Measurements from ENCODE around the gene DAB2IP. TPM values are rescaled to one million over a fixed set of nuclear protein-coding genes. Genes with fewer than 3 reads are reported as not detected.

The DAB2IP gene
- total and polyA plus RNA-seq, 8 donors = 17.5 to 303 (median 45.6) TPM

DNA sequence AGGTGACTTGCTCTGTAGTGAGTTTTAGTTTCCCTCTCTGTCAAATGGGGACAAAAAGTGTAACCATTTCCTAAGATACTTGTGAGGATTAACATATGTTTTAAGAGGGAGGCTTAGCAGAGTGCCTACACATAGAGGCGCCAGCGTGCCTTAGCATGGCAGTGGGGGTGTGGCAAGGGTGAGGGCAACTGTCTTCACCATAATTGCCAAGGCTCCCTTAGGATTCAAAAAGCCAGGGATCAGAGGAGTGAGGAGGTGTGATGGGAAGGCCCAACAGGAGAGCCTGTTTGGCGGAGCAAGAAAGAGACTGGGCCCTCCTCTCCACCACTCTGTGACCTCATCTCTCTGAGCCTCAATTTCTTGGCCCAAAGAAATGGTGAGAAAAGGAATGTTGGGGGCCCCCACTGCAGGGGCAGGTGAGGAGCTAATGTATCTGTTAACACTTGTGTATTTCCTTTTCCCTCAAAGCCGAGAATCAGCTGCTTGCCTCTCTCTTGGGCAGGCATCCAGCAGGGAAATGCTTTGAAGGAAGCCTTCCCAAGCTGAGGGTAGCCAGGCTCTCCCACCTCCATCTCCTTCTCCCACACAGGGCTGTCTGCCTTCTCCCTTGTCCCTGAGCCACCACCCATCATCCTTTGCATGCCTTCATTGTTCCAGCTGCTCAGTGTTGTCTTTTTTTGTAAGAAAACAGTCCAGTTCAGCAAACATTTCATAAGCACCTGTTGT, 76.0 kb downstream of the DAB2IP start:
- H3K27ac ChIP-seq = peak overlapping the region in 3 of 5 donors; percentile 24 to 90 (median 82)
- no peaks in the 10 kb centered on the region for H3K27me3 ChIP-seq
- 68 to 74% (median 68%) methylated on average over 4 of the region's 4 CpGs for WGBS, 5 donors
- no peaks in the 10 kb centered on the region for H3K9me3 ChIP-seq
- H3K4me3 ChIP-seq = no peak overlapping the region
- no peaks in the 10 kb centered on the region for H3K36me3 ChIP-seq
- DNase-seq = peak; percentile 58 to 64
- TF ChIP-seq POLR2AphosphoS5 (IDR thresholded peaks at IDR 0.05) (no peak), POLR2A (IDR thresholded peaks at IDR 0.05) (no peak), EP300 (IDR thresholded peaks at IDR 0.05) (no peak)
- TF ChIP-seq, protein P1, sequence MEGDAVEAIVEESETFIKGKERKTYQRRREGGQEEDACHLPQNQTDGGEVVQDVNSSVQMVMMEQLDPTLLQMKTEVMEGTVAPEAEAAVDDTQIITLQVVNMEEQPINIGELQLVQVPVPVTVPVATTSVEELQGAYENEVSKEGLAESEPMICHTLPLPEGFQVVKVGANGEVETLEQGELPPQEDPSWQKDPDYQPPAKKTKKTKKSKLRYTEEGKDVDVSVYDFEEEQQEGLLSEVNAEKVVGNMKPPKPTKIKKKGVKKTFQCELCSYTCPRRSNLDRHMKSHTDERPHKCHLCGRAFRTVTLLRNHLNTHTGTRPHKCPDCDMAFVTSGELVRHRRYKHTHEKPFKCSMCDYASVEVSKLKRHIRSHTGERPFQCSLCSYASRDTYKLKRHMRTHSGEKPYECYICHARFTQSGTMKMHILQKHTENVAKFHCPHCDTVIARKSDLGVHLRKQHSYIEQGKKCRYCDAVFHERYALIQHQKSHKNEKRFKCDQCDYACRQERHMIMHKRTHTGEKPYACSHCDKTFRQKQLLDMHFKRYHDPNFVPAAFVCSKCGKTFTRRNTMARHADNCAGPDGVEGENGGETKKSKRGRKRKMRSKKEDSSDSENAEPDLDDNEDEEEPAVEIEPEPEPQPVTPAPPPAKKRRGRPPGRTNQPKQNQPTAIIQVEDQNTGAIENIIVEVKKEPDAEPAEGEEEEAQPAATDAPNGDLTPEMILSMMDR (IDR thresholded peaks at IDR 0.05) = no peak
- intact Hi-C loops (cut with DNase I; ENCODE audit: low total_unique reads) = no loop called here
- peaks cover 75 to 100% (median 88%) of the 10 kb centered on the region in 4 donors for H3K4me1 ChIP-seq

DNA sequence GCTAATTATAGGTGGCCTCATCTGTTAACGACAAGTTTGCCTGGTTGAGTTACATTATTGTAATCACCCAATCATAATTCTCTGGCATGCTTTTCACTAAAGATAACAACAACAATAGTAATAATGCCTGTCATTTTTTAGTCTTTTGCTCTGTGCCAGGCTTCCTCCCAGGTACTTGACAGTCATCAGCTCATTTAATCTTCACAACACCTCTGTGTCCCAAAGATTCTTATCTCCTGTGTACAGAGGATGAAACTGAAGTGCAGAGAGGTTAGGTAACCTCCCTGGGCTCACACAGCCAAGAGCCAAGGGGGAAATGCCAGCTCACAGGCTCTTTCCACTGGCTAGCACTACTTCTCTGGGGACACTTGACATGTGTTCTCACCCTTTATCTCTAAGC, 77.5 kb downstream of the DAB2IP start:
- H3K4me1 ChIP-seq = peaks cover 70 to 100% (median 89%) of the 10 kb centered on the region in 4 donors
- no peaks in the 10 kb centered on the region for H3K9me3 ChIP-seq
- H3K4me3 ChIP-seq = no peak overlapping the region
- DNase-seq = no peak
- H3K27me3 ChIP-seq = no peaks in the 10 kb centered on the region
- H3K36me3 ChIP-seq = no peaks in the 10 kb centered on the region
- TF ChIP-seq, protein P1 (IDR thresholded peaks at IDR 0.05) = no peak
- TF ChIP-seq EP300 (IDR thresholded peaks at IDR 0.05) (no peak), POLR2A (IDR thresholded peaks at IDR 0.05) (no peak), POLR2AphosphoS5 (IDR thresholded peaks at IDR 0.05) (no peak)
- WGBS, 5 donors = 27 to 56% (median 40%) methylated on average over 1 of the region's 1 CpG
- intact Hi-C loops (cut with DNase I; ENCODE audit: low total_unique reads) = no loop called here
- H3K27ac ChIP-seq = peak overlapping the region in 1 of 5 donors; percentile 90

DNA sequence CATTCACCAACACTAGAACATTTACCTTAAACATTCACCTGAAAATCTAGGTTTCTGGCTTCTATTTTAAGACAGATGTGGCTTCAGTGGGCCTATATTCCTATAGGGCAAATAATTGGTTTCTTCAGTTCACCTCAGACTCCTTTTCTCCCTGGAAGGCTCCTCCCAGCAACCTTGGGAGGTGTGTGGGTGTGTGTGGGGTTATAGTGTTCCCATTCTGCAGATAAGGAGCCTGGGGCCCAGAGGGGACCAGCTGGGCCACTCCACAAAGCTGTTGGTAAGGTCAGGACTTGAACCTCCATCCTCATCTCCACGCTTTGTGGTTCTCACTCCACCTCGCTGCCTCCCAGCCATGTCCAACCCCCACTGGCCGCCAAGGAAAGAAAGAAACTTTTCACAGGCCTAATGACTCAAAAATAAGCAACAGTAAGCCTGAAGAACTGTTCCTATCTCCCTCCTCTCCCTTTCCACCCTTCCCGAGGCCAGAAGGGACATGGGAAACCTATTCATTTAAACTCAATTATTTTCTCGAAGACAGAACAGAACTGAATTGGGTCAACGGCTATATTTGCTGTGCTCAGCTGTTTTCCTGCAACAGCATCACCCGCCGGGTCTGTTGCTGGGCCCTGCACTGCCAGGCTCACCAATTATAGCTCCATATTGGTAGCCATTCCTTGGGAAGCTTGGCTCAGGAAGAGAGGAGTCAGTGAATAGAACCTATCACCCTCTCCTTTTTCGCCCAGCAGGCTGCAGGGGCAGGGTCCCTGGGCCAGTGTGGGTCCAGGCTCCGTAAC, 78.5 kb downstream of the DAB2IP start:
- intact Hi-C loops (cut with DNase I; ENCODE audit: low total_unique reads) = no loop called here
- no peak for DNase-seq
- Histone ChIP-seq H3K4me1 (peaks cover 64 to 98% (median 87%) of the 10 kb centered on the region in 4 donors), H3K27me3 (no peaks in the 10 kb centered on the region), H3K36me3 (no peaks in the 10 kb centered on the region), H3K27ac (peak overlapping the region in 1 of 5 donors; percentile 90), H3K4me3 (no peak overlapping the region), H3K9me3 (no peaks in the 10 kb centered on the region)
- 84 to 88% (median 86%) methylated on average over 10 of the region's 10 CpGs for WGBS, 5 donors
- no peak for TF ChIP-seq POLR2AphosphoS5 (IDR thresholded peaks at IDR 0.05)
- no peak for TF ChIP-seq EP300 (IDR thresholded peaks at IDR 0.05)
- TF ChIP-seq, protein P1 (IDR thresholded peaks at IDR 0.05) = no peak
- TF ChIP-seq POLR2A (IDR thresholded peaks at IDR 0.05) = no peak

DNA sequence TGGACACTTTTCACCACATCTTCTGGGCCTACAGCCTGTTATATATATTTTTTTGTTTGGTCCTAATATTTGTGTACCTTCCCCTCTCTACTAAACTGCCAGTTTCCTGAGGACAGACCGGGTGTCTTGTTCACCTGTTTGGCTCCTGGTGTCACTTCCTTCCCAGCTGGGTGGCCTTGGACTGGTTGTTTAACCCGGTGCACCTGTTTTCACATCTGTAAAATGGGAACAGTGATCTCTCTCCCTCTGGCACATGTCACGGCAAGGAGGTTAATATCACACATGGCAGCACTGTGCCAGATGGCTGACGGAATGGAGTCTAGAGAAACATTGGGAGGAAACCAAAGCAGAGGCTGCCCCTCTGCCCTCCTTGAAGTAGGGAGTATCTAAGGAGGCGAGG, 79.7 kb downstream of the DAB2IP start:
- no peaks in the 10 kb centered on the region for H3K36me3 ChIP-seq
- no peak overlapping the region for H3K4me3 ChIP-seq
- intact Hi-C loops (cut with DNase I; ENCODE audit: low total_unique reads) = no loop called here
- no peak for DNase-seq
- peaks cover 0 to under 1% (median 0%) of the 10 kb centered on the region in 3 donors for H3K27me3 ChIP-seq
- TF ChIP-seq POLR2A (IDR thresholded peaks at IDR 0.05) = no peak
- TF ChIP-seq EP300 (IDR thresholded peaks at IDR 0.05) = no peak
- TF ChIP-seq, protein P1 (IDR thresholded peaks at IDR 0.05) = no peak
- TF ChIP-seq POLR2AphosphoS5 (IDR thresholded peaks at IDR 0.05) = no peak
- H3K27ac ChIP-seq = peak overlapping the region in 3 of 5 donors; percentile 68 to 94 (median 74)
- 77 to 90% (median 84%) methylated on average over 5 of the region's 5 CpGs for WGBS, 5 donors
- no peaks in the 10 kb centered on the region for H3K9me3 ChIP-seq
- H3K4me1 ChIP-seq = peaks cover 68 to 98% (median 89%) of the 10 kb centered on the region in 4 donors

Data from stomach (tissue), 9 donors.